NCI-H1436 (cell line): ENCODE results near the gene CFDP1.
"Not testable (repeated sequence)": the region's sequence is repeated elsewhere in the genome, so short reads cannot be mapped to it uniquely, and the experiment has no call there.

Source experiments
- DNase-seq: peaks from one replicate; lab custom pipeline; 2025; lab: John Stamatoyannopoulos, UW

CFDP1 gene

DNA sequence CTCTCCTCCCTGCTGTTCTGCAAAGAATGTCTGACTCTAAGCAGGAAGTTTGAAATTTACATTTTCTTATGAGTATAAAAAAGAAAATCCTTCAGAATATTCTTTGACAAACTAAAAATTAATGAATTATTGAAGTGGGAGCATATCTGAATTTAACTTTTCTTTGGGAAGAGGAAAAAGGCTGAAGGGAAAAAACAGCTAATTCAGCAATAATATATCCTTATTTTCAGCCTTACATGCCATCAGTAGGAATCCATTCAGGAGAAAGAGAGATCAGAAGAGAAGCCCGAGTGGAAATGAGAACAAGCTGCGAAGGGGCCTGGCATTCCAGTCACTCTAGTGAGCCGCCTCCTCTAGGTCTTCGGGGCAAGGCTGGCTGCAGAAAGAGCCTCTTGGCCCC is 140.1 kb downstream of the CFDP1 start:
- no peak for DNase-seq

DNA sequence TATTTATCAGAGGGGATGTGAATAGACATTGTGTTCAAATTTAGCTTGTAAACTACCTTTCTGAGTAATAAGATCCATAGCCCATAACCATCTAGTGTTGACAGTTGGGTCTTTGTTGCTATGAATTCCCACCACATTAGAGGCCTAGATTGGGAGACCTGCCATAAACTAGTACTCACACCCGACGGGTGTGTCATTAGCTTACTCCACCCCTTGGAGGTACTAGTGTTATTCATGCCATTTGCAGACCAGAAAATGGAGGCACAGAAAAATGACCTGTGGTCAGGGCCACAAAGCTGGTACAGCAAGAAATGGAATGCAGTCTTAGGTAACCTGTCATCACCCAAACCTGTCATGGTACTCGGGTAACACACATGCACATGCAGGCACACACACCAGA is 140.6 kb downstream of the CFDP1 start:
- DNase-seq: no peak

DNA sequence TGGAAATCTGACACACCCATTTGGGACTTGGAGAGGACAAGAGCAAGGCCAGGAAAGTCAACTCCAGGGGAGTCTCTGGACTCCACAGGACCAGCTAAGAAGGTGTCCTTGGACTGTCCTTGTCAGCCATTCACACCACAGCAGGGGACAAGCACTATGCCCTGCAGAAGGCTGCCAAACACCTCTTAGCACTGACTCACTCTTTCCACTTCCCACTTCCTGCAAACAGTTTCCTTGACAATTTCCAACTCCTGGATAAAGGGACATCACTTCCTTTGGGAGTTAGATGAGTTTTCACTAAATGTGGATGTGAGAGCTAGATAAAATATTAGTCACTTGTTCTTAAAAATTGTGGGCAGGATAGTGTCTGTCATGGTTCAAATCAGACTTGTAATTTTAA is 144.1 kb downstream of the CFDP1 start:
- DNase-seq: no peak

DNA sequence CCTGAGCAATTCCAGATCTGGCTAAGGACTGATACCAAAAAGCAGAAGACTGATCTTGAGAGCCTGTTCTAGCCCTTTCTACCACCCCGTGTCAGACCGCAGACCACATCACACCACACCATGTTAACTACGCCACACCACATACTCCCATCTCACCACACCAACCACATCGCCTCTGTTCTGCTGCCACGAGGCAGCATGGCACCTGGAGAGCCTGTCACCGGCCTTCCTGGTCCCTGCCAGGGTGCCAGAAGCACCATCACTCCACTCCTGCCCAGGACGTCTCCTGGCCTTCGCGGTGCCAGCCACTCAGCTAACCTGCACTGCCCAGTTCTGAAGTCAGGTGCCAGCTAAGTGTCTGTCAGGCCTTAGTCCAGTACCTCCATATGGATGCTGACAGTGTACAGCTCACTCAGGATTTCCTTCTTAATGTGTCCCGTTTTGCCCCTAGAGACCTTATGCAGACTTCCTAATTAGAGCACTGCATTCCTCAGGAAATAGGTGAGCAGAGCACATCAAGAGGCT is 144.6 kb downstream of the CFDP1 start:
- DNase-seq: no peak

DNA sequence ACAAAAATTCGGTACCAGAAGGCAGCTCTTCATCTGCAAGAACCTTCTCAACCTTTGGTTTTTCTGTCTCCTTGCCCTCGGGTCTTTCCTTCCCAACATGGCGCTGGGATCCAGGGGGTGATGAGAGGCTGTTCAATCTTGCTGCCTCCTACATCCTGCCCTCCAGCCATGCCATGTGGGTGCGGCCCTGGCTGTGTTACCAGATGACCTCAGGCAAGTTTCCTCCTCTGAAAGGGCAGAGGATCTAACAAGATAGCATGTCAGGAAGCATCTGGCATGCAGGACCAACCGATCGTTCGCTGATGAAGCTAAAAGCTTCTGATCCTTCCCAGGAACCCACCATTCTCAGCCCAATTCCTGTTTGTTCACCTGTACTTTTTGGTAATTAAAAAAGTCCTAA is 145.1 kb downstream of the CFDP1 start:
- no peak for DNase-seq

DNA sequence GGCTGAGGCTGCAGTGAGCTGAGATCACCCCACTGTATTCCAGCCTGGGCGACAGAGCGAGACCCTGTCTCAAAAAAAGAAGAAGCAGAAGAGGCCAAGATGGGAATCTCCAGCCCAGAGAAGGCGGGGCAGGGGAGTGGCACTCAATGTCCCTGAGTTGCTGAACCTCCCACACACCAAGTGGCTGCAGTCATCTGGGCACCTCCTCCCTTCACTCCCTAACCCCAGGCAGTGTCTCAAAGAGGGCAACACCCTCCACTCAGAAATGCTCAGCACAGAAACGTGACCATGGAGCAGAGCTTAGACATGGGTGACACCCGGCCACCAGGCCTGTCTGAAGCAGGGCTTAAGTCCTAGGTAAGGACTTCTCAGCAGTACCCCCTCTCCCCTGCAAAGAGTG is 145.6 kb downstream of the CFDP1 start:
- no peak for DNase-seq

DNA sequence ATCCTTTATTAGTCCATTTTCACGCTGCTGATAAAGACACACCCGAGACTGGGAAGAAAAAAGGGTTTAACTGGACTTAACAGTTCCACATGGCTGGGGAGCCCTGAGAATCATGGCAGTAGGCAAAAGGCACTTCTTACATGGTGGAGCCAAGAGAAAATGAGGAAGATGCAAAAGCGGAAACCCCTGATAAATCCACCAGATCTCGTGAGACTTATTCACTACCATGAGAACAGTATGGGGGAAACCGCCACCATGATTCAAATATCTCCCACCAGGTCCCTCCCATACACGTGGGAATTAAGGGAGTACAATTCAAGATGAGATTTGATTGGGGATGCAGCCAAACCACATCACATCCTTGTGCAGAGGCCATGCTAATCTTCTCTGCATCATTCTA is 146.9 kb downstream of the CFDP1 start:
- no peak for DNase-seq

DNA sequence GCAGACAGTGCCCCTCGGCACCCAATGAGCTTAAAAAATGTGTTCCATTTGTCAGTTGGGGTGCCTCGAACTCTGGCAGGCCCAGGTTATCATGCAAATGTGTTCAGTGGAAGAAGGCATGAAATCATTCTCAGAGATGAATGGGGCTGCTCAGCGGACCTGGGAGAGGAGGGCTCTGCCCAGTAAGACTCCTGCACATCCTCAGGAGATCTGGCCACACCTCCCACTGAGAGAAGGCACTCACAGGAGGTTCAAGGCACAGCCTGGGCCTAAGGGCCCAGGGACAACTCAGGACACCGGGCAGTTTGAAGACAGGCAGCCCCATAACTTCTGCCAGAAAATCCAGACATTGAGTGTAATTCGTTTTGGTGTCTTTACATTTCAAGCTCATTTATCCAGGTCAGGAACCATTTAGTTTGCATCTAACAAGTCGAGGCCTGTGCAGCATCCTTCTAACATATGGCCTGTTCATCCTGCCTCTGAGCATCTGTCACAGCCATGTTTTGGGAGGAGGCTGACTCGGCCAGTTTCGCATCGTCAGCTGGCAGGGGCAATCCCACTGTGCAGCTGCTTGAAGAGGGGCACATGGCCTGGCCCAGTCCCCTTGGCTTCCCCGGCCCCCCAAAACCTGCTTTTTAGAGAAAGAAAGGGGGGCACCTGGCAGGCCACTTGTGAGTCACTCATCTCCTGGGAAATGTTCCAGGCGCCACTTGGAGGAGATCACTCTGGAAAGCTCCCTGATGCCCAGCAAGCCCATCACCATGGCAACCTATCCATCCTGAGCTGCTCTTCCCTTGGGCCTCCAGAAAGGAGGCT is 150.6 kb downstream of the CFDP1 start:
- DNase-seq: peak; percentile 21

DNA sequence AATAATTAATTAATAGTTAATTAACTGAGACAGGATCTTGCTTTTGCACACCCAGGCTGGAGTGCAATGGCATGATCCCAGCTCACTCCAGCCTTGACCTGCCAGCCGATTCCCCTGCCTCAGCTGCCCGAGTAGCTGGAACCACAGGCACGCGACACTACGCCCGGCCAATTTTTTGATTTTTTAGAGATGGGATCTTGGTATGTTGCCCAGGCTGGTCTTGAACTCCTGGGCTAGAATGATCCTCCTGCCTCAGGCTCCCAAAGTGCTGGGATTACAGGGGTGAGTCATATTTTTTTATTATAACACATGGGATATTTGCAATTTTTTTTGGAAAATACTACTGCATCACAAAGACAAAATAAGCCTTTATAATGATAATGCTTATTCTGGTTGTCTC is 151.5 kb downstream of the CFDP1 start:
- DNase-seq: no peak

DNA sequence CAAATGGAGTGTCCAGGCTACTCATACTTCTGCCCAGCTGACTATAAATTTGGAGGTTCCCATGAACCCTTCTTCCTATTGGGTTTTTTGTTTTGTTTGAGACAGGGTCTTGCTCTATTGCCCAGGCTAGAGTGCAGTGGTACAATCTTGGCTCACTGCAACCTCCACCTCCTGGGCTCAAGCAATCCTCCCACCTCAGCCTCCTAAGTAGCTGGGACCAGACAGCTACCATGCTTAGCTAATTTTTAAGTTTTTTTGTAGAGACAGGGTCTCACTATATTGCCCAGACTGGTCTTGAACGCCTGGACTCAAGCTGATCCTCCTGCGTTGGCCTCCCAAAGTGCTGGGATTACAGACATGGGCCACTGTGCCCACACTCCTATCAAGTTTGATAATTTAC is 152.3 kb downstream of the CFDP1 start:
- DNase-seq: not testable (repeated sequence)

DNA sequence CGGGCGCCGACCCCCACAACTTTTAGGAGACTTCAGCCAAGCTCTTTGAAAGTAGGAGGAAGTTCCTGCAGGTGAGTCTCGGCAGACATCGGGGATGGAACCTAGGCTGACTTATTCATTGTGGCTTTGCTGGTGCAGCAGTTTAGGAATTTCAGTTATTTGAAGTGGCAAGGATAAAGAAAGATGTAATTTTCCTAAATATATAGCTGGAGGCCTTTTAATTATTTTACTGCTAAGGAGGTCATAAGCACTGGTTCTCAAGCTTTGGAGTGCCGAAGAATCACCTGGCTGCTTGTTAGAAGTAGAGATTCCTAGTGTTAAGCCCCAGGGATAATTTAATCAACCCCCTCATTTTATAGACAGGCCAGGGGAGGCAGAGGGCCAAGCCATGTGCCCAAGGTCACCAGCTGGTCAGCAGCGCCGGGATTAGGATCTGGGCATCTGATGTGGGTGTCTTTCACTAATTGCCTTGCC is 152.9 kb downstream of the CFDP1 start:
- no peak for DNase-seq

DNA sequence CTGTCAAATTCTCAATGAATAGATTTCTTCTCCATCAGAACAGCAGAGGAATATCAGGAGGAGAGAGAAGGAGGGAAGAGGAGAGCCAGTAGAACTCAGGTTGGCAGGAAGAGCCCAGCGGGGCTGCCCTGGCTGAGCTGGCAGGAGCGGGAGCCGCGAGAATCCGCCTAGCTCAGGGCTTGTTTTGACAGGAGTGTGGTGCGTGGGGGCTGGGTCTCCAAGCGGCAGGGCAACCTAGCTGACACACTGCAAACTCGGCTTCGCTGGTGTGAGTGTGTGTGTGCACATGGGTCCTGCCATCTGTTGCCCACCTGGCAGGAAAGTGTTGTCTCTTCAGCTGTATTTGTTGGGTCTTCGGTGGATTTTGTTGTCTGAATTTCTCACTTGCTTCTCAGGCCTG is 154.0 kb downstream of the CFDP1 start:
- no peak for DNase-seq

DNA sequence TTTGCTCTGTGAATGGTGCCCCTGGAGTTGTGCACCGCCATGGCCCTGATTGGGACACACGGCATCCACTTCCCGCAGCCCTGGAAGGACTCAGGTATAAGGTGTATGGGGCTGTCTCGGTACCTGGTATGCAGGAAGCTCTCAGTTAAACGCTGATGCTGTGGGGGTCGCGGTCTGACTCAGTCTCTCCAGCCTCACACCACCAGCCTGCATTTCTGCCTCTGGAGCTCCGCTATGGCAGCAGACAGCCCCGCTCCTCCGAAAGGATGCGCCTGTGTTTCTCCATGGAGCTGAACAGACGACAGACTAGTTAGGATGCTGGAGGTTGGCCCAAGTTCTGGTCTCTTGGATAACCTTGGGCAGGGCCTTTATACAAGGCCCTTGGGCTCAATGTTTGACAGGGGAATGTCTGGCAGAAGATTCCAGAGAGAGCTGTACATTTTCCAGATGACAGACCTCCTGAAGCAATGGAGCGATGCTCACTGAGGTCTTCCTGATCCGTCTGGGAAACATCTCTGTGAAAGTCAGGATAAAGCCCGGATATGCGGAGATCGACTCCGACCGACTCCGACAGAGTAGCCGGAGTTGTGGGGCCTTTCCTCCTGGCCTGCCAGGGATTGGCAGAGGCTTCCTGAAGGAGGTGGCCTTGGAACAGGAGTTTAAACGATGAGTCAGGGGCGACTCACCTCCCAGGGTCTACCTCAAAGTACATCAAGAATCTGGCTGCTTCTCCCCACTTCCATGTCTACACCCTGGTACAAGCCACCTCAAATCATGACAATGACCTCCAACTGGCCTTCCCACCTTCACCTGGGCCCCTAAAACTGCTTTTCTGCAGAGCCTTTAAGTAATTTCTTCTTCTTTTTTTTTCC is 160.0 kb downstream of the CFDP1 start:
- no peak for DNase-seq

DNA sequence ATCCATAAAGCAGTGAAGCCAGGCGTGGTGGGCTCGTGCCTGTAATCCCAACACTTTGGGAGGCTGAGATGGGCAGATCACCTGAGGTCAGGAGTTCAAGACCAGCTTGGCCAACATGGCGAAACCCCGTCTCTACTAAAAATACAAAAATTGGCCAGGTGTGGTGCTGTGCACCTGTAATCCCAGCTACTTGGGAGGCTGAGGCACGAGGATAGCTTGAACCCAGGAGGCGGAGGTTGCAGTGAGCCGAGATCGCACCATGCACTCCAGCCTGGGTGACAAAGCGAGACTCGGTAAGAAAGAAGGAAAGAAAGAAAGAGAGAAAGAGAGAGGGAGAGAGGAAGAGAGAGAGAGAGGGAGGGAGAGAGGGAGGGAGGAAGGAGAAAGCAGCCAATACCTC is 160.7 kb downstream of the CFDP1 start:
- not testable (repeated sequence) for DNase-seq

DNA sequence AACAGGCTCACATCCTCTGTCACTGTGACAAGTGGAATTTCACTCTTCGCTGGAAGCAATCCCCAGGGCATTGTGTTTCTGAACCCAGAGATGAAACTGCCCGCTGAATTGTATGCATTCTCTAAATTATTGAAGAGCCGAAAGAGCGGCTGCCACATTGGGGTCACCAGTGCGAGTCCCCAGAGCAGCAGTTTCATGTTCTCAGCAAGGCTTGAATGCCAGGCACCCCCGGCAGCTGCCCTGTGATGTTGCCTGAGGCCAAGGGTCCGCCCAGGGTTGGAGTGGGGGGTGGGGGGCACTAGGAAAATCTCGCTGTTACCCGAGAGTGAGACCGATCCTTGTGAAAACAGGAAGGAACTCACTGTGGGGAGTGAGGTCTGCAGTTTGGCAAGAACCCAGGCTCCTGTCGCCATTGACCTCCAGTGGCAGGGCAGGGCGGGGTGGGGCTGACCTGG is 161.2 kb downstream of the CFDP1 start:
- DNase-seq: no peak

DNA sequence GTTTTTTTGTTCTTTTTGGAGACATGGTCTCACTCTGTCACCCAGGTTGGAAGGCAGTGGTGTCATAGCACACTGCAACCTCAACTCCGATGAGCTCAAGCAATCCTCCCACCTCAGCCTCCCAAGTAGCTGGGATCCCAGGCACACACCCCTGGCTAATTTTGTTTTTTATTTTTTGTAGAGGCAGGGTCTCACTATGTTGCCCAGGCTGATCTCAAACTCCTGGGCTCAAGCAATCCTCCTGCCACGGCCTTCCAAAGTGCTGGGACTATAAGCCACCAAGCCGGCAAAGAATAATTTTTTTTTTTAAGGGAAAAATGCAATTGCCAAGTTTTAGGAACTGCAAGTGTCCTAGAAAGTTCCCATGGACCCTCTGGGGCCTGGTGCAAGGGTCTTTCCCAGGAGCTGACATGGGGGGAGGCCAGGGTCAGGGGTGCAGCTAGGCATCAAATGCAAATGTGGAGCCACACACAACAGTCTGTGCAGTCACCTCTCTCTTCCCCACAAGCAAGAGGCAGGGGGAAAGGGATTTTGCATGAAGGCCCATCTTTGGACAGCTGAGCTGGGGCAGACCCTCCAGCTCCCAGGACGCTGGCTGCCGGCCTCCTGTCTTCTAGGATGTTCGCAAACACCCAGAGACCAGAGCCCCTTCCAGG is 161.7 kb downstream of the CFDP1 start:
- no peak for DNase-seq

DNA sequence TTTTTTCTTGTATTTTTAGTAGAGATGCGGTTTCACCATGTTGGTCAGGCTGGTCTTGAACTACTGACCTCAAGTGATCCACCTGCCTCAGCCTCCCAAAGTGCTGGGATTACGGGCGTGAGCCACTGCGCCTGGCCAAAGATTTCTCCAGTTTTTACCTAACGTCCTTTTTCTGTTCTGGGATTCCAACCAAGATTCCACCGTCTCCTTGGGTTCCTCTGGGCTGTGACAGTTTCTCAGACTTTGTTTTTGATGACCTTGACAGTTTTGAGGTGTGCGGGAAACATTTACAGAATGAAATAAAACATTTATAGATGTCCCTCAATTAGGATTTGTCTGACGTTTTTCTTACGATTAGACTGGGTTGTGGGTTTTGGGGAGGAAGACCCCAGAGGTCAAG is 163.9 kb downstream of the CFDP1 start:
- not testable (repeated sequence) for DNase-seq

DNA sequence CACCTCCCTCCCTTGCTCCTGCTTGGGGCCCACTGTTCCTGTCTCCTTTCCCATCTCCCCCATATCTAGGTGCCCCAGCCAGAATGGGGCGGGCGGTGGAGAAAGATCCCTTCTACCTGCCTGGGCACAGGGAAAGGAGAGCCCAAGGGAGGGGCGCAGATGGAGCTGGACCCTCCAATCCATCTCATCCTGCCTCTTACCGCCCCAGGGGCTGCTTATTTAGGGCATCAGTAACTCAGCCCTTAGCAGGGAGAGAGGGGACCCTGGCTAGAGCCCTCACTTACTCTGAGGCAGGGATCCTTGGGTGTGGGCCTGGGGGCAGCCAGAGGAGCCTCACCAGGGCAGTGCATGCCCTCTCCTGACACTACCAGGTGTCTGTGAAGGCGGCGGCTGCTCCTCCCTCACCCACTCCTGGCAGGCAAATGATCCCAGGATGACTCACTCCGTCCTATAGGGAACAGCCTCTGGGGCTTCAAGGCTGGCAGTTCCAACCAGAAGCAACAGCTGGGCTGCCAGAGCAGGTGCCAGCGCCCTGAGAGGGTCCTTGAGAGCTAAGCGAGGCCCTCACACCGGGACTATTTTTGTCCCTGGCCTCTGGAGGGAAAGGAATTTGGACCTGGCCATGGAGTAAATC is 165.6 kb downstream of the CFDP1 start:
- DNase-seq: peak; percentile 56

DNA sequence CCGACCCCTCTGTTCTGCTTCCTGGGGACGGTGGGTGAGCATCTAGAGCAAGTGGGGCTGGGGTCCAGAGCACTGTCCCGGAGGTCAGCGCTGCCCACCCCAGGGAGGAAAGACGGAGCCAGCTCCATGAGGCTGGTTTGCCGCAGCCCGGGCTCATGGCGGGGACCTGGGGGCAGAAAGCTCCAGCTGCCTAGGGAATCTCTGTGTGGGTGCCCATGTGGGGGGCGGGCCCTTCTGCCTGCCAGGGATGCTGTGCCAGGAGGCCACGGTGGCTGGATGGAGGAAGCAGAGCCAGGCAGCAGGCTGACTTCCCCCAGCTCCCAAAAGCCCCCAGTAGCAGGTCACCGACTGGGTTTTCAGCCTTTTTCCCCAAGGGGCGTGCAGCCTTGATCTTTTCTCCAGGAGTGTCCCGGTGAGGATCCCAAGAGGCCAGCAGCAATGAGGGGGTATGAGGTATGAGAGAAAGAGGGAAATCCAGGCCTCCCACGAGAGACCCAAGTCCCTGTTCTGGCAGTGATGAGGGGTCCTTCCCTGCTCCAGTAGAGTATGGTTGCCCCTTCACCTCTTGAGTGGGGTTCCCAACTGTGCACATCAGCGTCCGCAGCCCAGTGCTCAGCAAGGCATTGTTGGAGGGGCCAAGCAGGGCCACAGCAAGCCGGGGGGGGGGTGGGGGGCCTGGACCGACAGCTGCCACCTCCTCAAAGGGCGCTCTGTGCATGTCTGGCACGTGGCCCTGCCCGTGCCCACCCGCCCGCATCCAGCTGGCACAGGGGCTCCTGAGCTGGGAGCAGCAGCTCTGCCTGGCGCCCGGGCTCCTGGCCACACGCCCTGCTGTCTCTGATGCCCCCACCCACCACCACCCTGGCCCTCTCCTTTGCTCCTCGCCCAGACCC is 166.3 kb downstream of the CFDP1 start:
- no peak for DNase-seq

DNA sequence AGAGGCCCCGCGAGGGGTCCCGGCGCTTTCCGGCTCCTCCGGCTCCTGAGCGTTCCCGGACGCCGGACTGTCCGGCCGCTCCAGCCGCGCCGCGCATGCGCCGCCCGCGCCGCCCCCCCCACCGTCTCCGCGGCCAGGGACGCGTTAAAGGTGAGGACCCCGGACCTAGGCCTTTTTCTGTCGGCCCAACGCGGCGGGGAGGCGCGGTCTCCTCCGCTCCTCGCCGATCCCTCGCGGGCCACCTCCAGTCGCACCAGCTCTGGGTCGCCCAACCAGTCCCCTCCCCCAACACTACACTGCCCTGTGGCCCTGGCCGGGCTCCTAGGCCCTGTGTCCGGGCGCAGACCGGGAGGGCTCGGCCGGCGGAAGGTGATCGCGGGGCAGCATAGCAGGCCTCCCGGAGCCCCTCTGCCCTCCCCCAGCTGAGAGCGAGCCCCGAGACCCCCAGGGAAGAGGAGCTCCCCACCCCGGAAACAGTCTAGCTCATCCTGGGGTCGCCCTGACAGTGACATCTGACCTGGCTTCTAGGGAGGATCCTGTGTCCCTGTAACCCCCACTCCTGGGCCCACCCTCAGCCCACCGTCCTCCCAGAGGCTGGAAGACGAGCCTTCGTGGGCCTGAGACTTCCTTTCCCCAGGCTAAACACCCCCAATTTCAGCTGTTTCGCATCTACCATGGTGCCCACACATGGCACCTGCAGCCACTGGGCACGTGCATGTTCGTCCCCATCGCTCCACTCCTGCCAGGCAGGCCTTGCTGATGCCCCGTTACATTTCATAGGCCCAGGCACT is 167.2 kb downstream of the CFDP1 start:
- DNase-seq: peak; percentile 45
